ENCODE measurements around the gene SNAP29.

- TF ChIP-seq ZNF785 (CRISPR knock-in tag; IDR thresholded peaks at IDR 0.05): no peak
- no peak for TF ChIP-seq FOXO4 (CRISPR knock-in tag; IDR thresholded peaks at IDR 0.05)
- TF ChIP-seq HCFC1 (IDR thresholded peaks at IDR 0.05; ENCODE audit: low read depth, low read length): no peak
- no peak for TF ChIP-seq HMGXB4 (CRISPR knock-in tag; IDR thresholded peaks at IDR 0.05)
Measured at GRCh38 chr22:20928573-20928967, 69.8 kb downstream of the SNAP29 start.
